Measurements from ENCODE around the gene ANKMY2.

Gene ANKMY2

DNA sequence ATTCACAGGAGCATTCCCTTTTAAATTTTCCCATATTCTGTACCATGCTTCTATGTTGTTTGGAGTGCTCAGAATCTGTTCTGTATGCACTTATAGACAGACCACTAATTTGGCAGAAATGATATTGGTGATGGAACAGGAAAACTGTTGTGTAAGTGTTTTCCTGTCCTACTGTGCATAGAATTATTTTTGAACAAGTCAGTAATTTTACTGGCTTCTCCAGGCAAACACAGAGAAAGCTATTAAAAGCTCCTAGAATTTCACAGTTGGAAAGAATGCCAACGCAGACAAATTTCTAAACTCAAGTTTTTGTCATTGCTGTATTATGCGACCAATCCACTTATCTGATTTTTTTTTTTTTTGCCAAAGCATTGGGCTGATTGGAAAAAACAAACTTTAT is 55.7 kb downstream of the ANKMY2 start:
- Histone ChIP-seq H3F3A (ENCODE audit: control insufficient read depth, insufficient read depth) (no peaks in the 10 kb centered on the region), H3K4me1 (ENCODE audit: control insufficient read depth, low read length) (no peaks in the 10 kb centered on the region), H3K27ac (ENCODE audit: low read depth, low read length) (no peak overlapping the region), H3K79me2 (ENCODE audit: control insufficient read depth, low read length) (no peaks in the 10 kb centered on the region), H3K36me3 (ENCODE audit: control insufficient read depth, low read length) (no peaks in the 10 kb centered on the region), H3K4me2 (ENCODE audit: low read length) (no peak overlapping the region), H4K20me1 (ENCODE audit: control insufficient read depth, insufficient read depth, low read depth, low read length) (no peaks in the 10 kb centered on the region), H3K4me3 (ENCODE audit: low read length) (no peak overlapping the region), H3K9me2 (replicated peaks; ENCODE audit: control insufficient read depth, low read length) (no peaks in the 10 kb centered on the region), H3K9me3 (ENCODE audit: control insufficient read depth, insufficient read depth, low read length) (no peaks in the 10 kb centered on the region), H3K27me3 (ENCODE audit: control insufficient read depth, low read length) (no peaks in the 10 kb centered on the region)
- TF ChIP-seq, protein P1, sequence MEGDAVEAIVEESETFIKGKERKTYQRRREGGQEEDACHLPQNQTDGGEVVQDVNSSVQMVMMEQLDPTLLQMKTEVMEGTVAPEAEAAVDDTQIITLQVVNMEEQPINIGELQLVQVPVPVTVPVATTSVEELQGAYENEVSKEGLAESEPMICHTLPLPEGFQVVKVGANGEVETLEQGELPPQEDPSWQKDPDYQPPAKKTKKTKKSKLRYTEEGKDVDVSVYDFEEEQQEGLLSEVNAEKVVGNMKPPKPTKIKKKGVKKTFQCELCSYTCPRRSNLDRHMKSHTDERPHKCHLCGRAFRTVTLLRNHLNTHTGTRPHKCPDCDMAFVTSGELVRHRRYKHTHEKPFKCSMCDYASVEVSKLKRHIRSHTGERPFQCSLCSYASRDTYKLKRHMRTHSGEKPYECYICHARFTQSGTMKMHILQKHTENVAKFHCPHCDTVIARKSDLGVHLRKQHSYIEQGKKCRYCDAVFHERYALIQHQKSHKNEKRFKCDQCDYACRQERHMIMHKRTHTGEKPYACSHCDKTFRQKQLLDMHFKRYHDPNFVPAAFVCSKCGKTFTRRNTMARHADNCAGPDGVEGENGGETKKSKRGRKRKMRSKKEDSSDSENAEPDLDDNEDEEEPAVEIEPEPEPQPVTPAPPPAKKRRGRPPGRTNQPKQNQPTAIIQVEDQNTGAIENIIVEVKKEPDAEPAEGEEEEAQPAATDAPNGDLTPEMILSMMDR (IDR thresholded peaks at IDR 0.05; ENCODE audit: low read depth, low read length, poor library complexity, severe bottlenecking), result no peak
- no peak for TF ChIP-seq EZH2phosphoT487 (IDR thresholded peaks at IDR 0.05; ENCODE audit: borderline replicate concordance, low read length)

DNA sequence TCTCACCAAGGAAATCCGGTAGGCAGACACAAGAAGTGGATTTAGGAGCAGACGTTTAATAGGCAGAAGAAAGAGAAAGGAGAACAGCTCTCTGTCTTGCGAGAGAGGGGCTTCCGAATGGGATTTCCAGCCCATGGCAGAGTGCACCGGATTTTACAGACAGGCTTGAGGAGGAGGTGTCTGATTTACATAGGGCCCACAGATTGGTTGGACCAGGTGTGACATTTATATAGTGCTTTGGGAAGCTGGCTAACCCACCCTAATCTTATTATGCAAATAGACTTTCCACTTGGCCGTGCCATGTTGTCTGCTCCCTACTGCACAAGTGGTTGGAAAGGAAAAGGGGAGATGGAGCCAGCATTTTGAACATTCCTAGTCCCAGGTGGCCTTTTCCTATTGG is 57.8 kb downstream of the ANKMY2 start:
- Histone ChIP-seq H3K9me2 (replicated peaks; ENCODE audit: control insufficient read depth, low read length) (no peaks in the 10 kb centered on the region), H3K27ac (ENCODE audit: low read depth, low read length) (no peak overlapping the region), H3K4me2 (ENCODE audit: low read length) (no peak overlapping the region), H3K4me1 (ENCODE audit: control insufficient read depth, low read length) (no peaks in the 10 kb centered on the region), H3K27me3 (ENCODE audit: control insufficient read depth, low read length) (no peaks in the 10 kb centered on the region), H4K20me1 (ENCODE audit: control insufficient read depth, insufficient read depth, low read depth, low read length) (no peaks in the 10 kb centered on the region), H3F3A (ENCODE audit: control insufficient read depth, insufficient read depth) (no peaks in the 10 kb centered on the region), H3K9me3 (ENCODE audit: control insufficient read depth, insufficient read depth, low read length) (no peaks in the 10 kb centered on the region), H3K4me3 (ENCODE audit: low read length) (no peak overlapping the region), H3K36me3 (ENCODE audit: control insufficient read depth, low read length) (no peaks in the 10 kb centered on the region), H3K79me2 (ENCODE audit: control insufficient read depth, low read length) (no peaks in the 10 kb centered on the region)
- TF ChIP-seq, protein P1 (IDR thresholded peaks at IDR 0.05; ENCODE audit: low read depth, low read length, poor library complexity, severe bottlenecking), result no peak
- TF ChIP-seq EZH2phosphoT487 (IDR thresholded peaks at IDR 0.05; ENCODE audit: borderline replicate concordance, low read length), result no peak

DNA sequence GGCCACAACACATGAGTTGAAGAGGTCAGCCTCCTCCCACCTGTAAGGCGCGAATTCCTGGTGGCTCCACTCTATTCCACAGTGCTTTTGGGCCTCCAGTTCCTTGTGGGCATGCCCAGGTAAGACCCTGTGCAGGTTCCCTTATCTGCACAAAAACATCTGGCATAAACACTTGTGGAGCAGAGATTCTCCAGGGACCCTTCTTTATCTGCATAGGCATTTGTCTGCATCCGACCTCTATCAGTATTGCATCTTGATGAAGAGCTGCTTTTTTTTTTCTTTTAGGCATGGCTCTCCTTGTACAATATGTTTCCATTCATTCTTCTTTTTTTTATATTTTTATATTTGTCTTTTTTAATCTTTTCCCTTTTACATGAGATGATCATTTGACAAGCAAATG is 58.4 kb downstream of the ANKMY2 start:
- Histone ChIP-seq H3K27me3 (ENCODE audit: control insufficient read depth, low read length) (peaks cover 2% of the 10 kb centered on the region; the same call in 1 of the 2 replicates), H3K4me1 (ENCODE audit: control insufficient read depth, low read length) (no peaks in the 10 kb centered on the region), H3F3A (ENCODE audit: control insufficient read depth, insufficient read depth) (no peaks in the 10 kb centered on the region), H3K4me3 (ENCODE audit: low read length) (no peak overlapping the region), H4K20me1 (ENCODE audit: control insufficient read depth, insufficient read depth, low read depth, low read length) (no peaks in the 10 kb centered on the region), H3K9me2 (replicated peaks; ENCODE audit: control insufficient read depth, low read length) (no peaks in the 10 kb centered on the region), H3K9me3 (ENCODE audit: control insufficient read depth, insufficient read depth, low read length) (no peaks in the 10 kb centered on the region), H3K79me2 (ENCODE audit: control insufficient read depth, low read length) (no peaks in the 10 kb centered on the region), H3K36me3 (ENCODE audit: control insufficient read depth, low read length) (no peaks in the 10 kb centered on the region), H3K4me2 (ENCODE audit: low read length) (no peak overlapping the region), H3K27ac (ENCODE audit: low read depth, low read length) (no peak overlapping the region)
- no peak for TF ChIP-seq EZH2phosphoT487 (IDR thresholded peaks at IDR 0.05; ENCODE audit: borderline replicate concordance, low read length)
- TF ChIP-seq, protein P1 (IDR thresholded peaks at IDR 0.05; ENCODE audit: low read depth, low read length, poor library complexity, severe bottlenecking), result no peak

All from DOHH2 (cell line).